NCI-H460 (cell line): ENCODE measurements around the gene SERINC2. TPM values are rescaled to one million over a fixed set of nuclear protein-coding genes. Genes with fewer than 3 reads are reported as not detected.
"Not testable (repeated sequence)": the region's sequence is repeated elsewhere in the genome, so short reads cannot be mapped to it uniquely, and the experiment has no call there.

Source experiments
- DNase-seq: peaks from one replicate; pipeline ENCODE4 v3.0.0-alpha.2; 2016; ENCODE audit warnings: low read depth; ENCODE audit errors: extremely low read depth
- total RNA-seq: library from RNA; depleted of rRNA; stranded (reverse); fragments of >200 nt; shearing (Covaris generic); gene quantifications from 2 replicates; pipeline ENCODE4 v1.2.3, GENCODE V29; 2014

Gene SERINC2
- total RNA-seq, 1 experiment from 2014 or later, result 4.6 TPM

DNA sequence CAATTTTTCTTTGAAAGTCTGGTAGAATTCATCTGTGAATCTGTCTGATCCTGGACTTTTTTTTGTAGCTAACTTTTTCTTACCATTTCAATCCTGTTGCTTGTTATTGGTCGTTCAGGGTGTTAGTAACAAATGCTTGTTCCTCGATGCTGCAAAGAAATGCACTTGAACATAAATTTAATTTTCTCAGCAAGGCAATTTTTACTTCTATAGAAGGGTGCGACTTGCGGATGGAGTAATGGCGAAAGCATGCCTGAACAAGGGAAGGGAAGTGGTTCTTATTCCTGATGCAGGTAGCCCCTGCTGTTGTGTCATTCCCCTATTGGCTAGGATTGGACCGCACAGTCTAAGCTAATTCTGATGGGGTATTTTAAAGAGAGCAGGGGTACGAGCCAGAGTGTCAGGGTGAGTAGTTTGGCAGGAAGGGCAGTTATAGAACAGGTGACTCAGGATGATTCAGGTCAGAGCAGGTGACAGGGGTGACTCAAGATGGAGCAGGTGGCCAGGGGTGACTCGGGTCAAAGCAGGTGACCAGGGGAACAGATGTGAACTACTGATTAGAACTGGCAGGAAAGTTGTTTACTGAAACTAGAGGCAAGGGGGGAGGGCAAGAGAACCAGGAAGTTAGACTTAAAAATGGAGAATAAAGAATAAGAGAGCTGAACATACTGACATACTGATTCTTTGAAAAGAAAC lies 40.5 kb downstream of the SERINC2 start:
- no peak for DNase-seq

DNA sequence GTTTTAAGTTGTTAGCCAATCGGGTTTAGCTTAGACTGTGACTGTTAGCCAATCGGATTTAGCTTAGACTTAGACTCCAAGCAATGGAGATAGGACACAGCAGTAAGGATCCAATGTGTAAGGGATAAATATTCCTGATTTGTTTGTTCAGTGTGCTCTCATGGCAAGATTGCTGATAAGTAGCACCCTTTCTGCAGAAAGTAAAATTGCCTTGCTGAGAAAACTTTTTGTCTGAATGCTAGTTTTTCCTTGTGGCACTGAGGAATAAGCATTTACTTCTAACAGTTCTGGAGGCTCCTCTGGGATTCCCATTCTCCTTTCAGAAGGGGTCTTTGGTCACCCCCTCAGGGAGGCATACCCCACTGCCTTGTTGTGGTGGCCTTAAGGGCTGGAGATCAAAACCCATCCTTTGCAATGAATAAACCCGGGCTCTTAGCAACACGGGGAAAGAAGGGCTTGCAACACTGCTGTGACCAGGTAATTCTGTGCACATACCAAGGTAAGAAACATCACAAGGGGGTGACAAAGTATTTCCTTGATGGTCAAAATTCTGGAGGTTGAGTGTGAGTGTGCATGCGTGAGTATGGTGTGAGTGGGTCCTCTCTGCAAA lies 45.4 kb downstream of the SERINC2 start:
- no peak for DNase-seq

DNA sequence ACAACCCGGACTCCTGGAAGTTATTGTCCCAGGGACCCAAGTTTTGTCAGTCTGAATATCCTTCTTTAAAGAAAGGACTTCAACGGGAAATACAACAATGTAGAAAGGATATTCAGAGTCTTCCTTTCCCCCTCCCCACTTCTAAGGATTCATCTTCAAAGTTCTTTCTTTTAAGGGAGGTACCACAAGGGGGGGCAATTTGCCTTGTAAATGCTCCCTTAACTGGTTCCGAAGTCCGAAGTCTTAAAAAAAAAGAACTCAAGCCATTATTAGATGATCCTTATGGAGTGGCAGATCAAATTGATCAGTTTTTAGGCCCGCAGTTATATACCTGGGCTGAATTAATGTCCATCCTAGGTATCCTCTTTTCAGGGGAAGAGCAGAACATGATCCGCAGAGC lies 47.0 kb downstream of the SERINC2 start:
- no peak for DNase-seq

DNA sequence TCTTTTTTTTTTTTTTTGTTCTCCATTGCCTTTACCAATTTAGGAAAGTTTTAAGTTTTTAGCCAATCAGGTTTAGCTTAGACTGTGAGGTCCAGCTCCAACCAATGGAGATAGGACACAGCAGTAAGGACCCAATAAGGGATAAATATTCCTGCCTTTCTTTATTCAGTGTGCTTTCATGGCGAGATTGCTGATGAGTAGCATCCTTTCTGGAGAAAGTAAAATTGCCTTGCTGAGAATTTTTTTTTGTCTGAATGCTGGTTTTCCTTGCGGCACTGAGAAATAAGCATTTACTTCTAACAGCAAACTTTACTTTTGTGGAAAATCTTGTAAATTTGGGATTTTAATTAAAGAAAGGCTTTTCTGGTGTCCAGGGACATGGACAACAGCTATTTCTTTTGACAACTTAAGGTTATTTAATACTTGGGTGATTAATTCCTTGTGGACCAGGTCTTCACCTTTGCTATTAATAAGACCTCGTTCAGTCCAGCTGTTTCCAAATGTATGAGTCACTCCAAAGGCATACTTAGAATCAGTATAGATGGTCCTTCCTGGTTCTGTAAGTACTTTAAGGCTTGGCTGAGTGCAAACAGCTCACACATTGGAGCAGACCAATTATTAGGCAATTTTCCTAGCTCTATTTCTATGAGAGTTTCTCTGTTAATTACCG lies 54.1 kb downstream of the SERINC2 start:
- no peak for DNase-seq

DNA sequence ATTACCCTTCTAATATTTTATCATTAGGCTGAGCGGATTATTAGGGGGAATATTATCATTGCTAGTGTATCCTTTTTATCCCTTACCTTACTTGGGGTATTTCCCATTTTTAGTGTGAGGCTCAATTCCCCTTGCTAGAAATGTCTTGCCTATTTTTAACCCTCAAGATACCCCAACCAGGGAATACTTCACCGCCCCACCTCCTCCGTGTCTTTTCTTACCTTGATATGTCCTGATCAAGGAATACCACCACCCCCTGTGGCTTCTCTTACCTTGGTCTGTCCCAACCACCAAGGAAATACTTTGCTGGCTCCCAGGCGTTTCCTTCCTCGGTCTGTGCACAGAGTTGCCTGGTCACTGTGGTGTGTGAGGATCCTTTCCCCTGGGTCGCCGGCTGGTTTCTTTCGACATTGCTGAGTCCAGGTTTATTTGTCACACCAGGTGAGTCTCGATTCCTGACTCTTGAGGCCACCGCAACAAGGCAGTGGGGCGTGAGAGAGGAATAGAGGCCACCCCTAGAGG lies 57.8 kb downstream of the SERINC2 start:
- DNase-seq, result no peak

DNA sequence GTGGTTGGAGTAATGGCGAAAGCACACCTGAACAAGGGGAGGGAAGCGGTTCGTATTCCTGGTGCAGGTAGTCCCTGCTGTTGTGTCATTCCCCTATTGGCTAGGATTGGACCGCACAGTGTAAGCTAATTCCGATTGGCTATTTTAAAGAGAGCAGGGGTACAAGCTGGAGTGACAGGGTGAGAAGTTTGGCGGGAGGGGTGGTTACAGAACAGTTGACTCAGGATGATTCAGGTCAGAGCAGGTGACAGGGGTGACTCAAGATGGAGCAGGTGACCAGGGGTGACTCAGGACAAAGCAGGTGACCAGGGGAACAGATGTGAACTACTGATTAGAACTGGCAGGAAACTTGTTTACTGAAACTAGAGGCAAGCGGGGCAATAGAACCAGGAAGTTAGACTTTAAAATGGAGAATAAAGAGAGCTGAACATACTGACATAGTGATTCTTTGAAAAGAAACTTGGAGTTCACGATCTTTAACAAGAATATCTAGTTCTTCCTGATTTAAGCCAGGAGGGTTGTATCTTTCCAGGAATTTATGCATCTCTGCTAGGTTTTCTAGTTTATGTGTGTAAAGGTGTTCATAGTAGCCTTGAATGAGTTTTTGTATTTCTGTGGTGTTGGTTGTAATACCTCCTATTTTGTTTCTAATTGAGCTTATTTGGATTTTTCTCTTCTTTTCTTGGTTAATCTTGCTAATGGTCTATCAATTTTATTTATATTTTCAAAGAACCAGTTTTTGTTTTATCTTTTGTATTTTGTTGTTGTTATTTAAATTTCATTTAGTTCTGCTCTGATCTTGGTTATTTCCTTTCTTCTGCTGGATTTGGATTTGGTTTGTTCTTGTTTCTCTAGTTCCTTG lies 58.7 kb downstream of the SERINC2 start:
- DNase-seq, result not testable (repeated sequence)

DNA sequence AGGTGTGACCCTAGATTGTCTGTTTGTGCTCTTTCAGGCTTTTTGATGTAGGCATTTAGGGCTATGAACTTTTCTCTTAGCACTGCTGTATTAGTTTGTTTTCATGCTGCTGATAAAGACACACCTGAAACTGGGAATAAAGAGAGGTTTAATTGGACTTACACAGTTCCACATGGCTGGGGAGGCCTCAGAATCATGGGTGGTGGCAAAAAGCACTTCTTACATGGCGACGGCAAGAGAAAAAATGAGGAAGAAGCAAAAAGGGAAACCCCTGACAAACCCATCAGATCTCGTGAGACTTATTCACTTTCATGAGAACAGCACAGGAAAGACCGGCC lies 59.3 kb downstream of the SERINC2 start:
- DNase-seq, result not testable (repeated sequence)

DNA sequence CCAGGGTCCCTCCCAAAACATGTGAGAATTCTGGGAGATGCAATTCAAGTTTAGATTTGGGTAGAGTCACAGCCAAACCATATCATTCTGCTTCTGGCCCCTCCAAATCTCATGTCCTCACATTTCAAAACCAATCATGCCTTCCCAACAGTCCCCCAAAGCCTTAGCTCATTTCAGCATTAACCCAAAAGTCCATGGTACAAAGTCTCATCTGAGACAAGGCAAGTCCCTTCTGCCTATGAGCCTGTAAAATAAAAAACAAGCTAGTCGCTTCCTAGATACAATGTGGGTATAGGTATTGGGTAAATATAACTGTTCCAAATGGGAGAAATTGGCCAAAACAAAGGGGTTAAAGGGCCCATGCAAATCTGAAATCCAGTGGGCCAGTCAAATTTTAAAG lies 59.7 kb downstream of the SERINC2 start:
- DNase-seq, result not testable (repeated sequence)

DNA sequence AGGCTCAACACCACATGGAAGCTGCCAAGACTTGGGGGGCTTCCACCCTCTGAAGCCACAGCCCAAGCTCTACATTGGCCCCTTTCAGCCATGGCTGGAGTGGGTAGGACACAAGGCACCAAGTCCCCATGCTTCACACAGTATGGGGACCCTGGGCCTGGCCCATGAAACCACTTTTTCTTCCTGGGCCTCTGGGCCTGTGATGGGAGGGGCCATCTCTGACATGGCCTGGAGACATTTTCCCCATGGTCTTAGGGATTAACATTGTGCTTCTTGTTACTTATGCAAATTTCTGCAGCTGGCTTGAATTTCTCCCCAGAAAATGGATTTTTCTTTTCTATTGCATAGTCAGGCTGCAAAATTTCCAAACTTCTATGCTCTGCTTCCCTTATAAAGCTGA lies 60.5 kb downstream of the SERINC2 start:
- not testable (repeated sequence) for DNase-seq

DNA sequence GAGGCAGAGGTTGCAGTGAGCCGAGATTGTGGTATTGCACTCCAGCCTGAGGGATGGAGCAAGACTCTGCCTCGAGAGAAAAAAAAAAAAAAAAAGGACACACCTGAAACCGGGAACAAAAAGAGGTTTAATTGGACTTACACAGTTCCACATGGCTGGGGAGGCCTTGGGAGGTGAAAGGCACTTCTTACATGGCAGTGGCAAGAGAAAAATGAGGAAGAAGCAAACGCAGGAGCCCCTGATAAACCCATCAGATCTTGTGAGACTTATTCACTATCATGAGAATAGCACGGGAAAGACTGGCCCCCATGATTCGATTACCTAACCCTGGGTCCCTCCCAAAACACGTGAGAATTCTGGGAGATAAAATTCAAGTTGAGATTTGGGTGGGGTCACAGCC lies 61.6 kb downstream of the SERINC2 start:
- not testable (repeated sequence) for DNase-seq

DNA sequence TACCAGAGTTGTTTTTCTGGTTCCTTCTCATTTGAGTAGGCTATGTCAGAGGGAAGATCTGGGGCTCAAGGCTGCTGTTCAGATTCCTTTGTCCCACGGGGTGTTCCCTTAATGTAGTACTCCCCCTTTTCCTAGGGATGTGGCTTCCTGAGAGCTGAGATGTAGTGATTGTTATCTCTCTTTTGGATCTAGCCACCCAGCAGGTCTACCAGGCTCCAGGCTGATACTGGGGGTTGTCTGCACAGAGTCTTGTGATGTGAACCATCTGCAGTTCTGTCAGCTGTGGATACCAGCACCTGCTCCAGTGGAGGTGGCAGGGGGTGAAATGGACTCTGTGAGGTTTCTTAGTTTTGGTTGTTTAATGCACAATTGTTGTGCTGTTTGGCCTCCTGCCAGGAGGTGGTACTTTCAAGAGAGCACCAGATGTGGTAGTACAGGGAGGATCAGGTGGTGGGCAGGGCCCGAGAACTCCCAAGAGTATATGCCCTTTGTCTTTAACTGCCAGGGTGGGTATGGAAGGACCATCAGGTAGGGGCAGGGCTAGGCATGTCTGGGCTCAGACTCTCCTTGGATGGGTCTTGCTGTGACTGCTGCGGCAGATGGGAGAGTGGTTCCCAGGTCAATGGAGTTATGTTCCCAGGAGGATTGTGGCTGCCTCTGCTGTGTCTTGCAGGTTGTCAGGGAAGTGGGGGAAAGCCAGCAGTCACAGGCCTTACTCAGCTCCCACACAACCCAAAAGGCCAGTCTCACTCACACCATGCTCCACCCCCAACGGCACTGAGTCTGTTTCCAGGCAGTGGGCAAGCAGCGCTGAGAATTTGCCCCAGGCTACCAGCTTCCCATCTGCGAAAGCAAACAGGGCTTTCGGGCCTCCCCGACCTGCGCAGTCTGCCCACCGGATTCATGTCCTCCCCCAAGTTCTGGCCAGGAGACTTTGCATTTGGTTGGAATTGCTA lies 64.2 kb downstream of the SERINC2 start:
- no peak for DNase-seq

DNA sequence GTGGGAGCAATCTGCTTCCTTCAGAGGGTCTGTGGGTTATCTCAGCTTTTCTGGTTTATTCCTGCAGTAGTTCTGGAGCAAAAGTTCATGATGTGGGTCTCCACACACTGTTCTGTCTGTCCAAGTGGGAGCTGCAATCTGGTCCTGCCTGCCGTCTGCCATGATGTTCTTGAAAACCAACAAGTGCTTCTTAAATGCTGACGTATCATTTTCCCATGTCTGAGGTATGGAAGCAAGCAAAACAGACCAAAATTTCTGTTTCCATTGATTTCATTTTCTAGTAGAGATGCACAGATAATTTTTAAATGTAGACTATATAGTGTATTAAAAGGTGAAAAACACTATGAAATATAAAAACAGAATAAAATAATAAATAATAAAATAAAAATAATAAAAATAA lies 65.2 kb downstream of the SERINC2 start:
- no peak for DNase-seq

DNA sequence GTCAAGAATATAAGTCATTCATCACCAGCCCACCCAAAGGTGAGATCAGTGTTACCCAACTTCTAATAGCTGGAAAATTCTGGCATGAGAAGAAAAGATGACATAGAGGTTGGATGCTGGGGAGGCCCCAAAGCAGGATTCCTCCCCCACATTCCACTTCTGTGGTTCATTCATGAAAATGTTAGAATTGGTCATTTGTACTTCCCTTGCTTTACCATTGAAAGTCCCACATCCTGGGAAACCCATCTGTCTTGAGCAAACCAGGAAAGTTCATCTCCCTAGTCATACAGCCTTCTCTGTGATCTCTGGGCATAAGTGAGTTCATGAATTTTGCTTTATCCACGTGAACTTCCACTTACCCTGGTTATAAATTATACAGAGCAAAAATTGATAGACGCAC lies 66.8 kb downstream of the SERINC2 start:
- DNase-seq, result no peak

DNA sequence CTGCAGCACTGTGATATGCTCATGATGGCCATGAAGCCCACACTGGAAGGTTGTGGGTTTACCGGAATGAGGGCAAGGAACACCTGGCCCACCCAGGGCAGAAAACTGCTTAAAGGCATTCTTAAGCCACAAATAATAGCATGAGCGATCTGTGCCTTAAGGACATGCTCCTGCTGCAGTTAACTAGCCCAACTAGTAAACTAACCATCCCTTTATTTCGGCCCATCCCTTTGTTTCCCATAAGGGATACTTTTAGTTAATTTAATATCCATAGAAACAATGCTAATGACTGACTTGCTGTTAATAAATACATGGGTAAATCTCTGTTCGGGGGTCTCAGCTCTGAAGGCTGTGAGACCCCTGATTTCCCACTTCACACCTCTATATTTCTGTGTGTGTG lies 67.4 kb downstream of the SERINC2 start:
- not testable (repeated sequence) for DNase-seq

DNA sequence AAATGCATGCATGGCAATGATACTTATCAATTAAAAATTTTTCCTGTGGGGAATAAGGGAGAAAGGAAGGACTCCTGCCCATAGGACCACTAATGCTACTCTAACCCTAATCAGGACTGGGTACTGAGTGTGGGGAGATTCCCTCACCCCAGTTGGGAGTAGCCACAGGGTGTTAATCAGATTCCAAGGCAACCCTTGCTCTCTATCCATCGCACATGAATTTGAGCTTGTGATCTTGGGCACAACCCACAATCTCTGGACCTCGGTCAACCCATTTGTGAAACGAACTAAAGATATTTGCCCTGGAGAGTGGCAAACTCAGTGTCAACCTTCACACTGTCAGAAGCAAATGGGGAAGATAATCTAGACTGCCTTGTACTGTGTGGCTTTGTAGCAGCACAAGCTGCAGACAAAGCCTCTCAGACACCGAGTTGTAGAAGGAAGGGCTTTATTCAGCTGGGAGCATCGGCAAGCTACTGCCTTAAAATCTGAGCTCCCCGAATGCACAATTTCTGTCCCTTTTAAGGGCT lies 69.5 kb downstream of the SERINC2 start:
- DNase-seq, result no peak

DNA sequence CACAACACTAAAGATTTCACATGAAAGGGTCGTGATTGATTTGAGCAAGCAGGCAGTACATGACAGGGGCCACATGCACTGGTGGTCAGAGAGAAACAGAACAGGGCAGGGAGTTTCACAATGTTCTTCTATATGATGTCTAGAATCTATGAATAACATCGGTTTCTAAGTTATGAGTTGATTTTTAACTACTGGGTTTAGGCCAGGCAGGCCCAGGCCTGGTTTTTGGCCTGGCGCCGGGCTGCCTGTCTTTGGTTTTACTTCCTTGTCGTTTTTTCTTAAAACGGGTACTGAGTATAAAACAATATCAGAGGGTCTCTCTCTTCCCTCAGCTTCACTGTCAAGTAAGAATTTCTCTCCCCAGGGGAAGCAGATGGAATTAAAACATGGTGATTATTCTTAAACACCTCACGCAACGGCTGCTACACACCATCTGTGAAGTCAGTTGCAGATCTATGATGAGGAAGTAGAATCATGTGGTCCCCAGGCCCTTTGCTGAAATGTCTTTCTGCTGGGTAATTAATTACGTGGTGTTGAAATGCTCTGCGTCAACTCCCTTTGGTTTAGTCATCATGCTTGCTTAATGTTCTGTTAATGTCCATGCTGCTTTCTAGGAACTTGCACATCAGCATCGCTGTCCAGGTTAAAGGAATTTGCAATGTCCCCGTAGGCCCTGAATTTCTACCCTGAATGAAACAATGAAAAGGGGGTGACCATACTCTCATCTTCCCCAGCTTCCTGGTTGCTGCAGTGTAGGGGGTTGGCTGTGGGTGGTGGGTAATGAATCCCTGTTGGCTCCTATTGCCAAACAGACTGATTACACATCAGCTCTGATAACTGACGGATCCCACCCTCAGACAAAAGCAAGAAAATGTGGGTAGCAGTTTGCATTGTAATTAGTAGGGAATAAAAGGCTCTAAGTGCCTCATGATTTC lies 70.3 kb downstream of the SERINC2 start:
- no peak for DNase-seq
